AG09319 (cell line): ENCODE measurements around the gene SYNGR3.

Experiments used
- DNase-seq: peaks from one replicate; pipeline ENCODE4 v3.0.0-alpha.2; 2010; ENCODE audit warnings: low read depth; ENCODE audit errors: extremely low read depth
- CTCF ChIP-seq: IDR thresholded peaks from 2 replicates; pipeline ENCODE4 v1.5.1; 2011; ENCODE audit warnings: low read depth, mild to moderate bottlenecking, inconsistent platforms, low read length, moderate library complexity

Gene SYNGR3

GRCh38 chr16:1982991-1983543 is 6.7 kb upstream of the SYNGR3 start:
- DNase-seq, result no peak
- TF ChIP-seq CTCF, result peak; percentile 27

GRCh38 chr16:1983544-1984346 is 6.0 kb upstream of the SYNGR3 start, which contains the start of gene GFER:
Gene GFER, plus strand, starts transcription at chr16:1984193. Its CDS starts 26 bp downstream, at chr16:1984219.
- peak; percentile 83 for DNase-seq
- TF ChIP-seq CTCF, result peak; percentile 27

DNA sequence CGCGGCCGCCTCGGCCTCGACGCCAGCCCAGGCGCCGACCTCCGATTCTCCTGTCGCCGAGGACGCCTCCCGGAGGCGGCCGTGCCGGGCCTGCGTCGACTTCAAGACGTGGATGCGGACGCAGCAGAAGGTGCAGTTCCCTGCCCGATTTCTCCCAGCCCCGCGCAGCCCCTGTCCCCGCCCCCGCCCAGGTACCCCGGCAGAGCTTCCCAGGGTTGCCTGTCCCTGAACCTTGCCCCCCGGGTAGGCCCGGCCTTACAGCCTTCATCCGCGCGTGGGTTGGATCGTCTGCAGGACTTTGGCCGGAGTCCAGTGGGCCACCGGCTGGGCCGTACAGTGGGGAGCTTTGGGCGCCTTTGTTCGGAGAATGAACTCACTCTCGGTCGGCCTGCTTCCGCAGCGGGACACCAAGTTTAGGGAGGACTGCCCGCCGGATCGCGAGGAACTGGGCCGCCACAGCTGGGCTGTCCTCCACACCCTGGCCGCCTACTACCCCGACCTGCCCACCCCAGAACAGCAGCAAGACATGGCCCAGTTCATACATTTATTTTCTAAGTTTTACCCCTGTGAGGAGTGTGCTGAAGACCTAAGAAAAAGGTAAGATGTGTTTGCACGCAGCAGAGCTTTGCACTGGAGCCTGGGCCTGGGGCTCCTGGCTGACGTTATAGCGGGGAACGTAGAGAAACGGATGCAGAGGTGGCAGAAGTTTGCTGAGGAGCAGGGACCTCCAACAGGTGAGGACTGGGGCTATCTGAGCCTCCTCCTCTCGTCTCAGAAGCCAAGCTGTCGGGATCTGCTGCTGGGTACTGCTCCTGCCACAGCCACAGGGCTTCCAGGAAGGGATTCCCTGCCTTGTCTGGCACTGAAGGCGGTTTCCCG is 5.2 kb upstream of the SYNGR3 start:
- TF ChIP-seq CTCF, result no peak
- DNase-seq, result no peak

DNA sequence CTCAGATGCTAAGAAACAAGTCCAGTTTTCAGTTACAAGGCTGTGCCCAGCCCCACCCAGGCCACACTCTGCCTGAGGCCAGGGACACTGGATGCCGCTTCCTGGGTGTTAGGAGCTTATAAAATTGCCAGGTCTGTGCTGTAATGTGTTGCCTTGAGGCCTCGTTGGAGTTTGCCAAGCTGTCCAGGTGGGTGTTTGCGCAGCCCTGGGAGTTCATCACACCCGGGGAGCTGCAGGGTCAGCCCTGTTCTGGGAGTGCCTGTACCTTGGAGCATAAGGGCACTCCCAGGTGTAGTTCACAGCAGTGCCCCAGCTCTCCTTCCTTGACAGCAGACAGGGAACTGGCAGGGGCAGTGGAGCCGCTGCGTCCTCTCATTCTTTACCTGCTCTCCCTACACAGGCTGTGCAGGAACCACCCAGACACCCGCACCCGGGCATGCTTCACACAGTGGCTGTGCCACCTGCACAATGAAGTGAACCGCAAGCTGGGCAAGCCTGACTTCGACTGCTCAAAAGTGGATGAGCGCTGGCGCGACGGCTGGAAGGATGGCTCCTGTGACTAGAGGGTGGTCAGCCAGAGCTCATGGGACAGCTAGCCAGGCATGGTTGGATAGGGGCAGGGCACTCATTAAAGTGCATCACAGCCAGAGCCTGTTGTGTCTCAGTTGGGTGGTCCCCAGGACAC is 4.2 kb upstream of the SYNGR3 start:
- no peak for DNase-seq
- TF ChIP-seq CTCF, result no peak

DNA sequence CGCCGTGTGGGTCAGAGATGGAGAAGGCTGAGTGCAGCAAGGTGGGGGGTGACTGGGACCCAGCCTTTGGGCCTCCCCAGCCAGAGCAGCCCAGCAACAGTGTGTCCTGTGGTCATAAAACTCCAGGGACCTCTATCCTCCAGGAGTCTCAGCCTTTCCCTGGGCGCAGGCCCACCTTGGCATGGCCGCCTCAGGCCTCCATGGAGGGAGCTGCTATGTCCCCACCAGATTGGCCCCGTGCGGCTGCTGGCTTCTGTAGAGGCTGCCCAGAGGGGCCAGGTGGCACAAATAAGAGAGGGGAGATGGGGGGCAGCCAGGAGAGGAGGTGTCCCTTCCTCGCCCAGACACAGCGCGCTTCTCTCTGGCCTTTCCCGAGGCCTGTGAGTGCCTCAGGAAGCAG is 2.6 kb upstream of the SYNGR3 start:
- no peak for DNase-seq
- no peak for TF ChIP-seq CTCF

DNA sequence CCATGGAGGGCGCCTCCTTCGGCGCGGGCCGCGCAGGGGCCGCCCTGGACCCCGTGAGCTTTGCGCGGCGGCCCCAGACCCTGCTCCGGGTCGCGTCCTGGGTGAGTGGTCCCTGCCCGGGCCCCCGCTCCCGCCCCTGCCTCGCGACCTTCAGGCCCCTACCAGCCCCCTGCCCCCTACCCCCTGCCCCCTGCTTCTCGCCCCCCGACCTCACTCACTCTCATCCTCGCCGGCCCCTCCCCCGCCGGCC is 256 bp downstream of the SYNGR3 start:
- no peak for DNase-seq
- no peak for TF ChIP-seq CTCF
